ENCODE measurements around the gene KIAA1958. TPM values are rescaled to one million over a fixed set of nuclear protein-coding genes. Genes with fewer than 3 reads are reported as not detected.

KIAA1958 gene
- polyA plus RNA-seq, 1 of the 3 experiments (the other 2 are of a cell fraction), result 1.6 TPM

DNA sequence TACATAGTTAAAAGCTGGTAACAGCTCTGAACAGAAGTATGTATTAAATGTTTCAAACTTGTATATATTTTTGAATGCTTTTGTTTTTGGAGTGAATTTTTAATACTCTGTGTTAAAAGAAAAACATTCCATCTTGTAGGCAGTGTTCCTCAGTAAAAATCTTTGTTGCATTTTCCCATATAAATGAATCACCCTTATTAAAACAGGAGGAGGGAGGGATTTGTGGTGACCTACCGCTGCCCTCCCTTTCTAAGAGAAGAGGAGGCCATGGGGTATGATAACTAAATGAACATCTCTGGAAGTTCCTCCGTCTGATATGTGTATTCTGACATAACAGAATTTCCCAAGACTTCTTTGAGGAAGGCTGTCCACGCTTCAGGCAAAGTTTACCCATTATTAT, 177.9 kb downstream of the KIAA1958 start:
- H4K20me1 ChIP-seq (ENCODE audit: insufficient read depth), result no peaks in the 10 kb centered on the region
- H3K27ac ChIP-seq (ENCODE audit: low read depth in 2 of 2, low read length in 1 of 2), result no peak overlapping the region
- peaks cover 7% of the 10 kb centered on the region for H3F3A ChIP-seq (replicated peaks; ENCODE audit: insufficient read depth)
- TF ChIP-seq, protein P1, sequence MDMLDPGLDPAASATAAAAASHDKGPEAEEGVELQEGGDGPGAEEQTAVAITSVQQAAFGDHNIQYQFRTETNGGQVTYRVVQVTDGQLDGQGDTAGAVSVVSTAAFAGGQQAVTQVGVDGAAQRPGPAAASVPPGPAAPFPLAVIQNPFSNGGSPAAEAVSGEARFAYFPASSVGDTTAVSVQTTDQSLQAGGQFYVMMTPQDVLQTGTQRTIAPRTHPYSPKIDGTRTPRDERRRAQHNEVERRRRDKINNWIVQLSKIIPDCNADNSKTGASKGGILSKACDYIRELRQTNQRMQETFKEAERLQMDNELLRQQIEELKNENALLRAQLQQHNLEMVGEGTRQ (IDR thresholded peaks at IDR 0.05; ENCODE audit: borderline replicate concordance, low read depth, low read length), result no peak
- TF ChIP-seq RFX5 (IDR thresholded peaks at IDR 0.05; ENCODE audit: low read length) (no peak), TAF1 (IDR thresholded peaks at IDR 0.05; ENCODE audit: borderline replicate concordance, low read depth, low read length) (no peak)
- H3K9me2 ChIP-seq, result no peaks in the 10 kb centered on the region
- H3K4me3 ChIP-seq (ENCODE audit: low read depth in 2 of 2, low read length in 1 of 2), result no peak overlapping the region
- H3K4me2 ChIP-seq, result no peak overlapping the region
- no peak for DNase-seq
- CTCF ChIA-PET, result interaction anchor here (1.9 kb wide), 1 partner anchor 8 kb away, joined by 6 read pairs; no protein-coding TSS in a partner anchor
- no peaks in the 10 kb centered on the region for H3K27me3 ChIP-seq (ENCODE audit: insufficient read depth)
- no peak overlapping the region for H3K9ac ChIP-seq
- H3K79me2 ChIP-seq (ENCODE audit: insufficient read depth), result no peaks in the 10 kb centered on the region
- POLR2A ChIA-PET, result no interaction called here
- H2AFZ ChIP-seq (ENCODE audit: low read depth), result no peak overlapping the region
- 91% methylated on average over 3 of the region's 3 CpGs for WGBS (ENCODE audit: low lambda C conversion rate)
- no peaks in the 10 kb centered on the region for H3K36me3 ChIP-seq (replicated peaks in 1 of 2; ENCODE audit: control insufficient read depth in 1 of 2, insufficient read depth in 2 of 2, low read length in 1 of 2)
- no peaks in the 10 kb centered on the region for H3K9me3 ChIP-seq
- H3K4me1 ChIP-seq (ENCODE audit: control insufficient read depth in 1 of 2, insufficient read depth in 2 of 2, low read depth in 1 of 2, low read length in 1 of 2), result peaks cover 0 to 7% of the 10 kb centered on the region in 2 experiments; a peak in 1 of 4 replicates

DNA sequence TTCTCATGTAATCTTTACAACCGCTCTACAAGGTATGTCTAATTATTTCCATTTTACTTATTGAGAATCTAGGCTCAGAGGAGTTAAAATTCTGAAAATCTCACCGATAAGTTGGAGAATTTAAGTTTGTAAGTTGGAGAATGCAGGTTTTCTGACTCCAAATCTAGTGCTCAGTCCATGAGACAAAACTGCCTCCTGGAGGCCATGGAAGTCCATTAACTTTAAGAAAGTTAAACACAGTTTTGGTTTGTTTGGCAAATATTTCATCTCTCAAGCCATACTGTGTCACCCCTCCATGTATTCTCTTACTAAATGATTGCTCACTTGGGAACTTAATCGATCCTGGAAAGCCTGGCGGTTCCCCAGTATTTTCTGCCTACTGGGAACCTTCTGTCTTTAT, 178.7 kb downstream of the KIAA1958 start:
- peaks cover 7% of the 10 kb centered on the region for H3F3A ChIP-seq (replicated peaks; ENCODE audit: insufficient read depth)
- H3K9me3 ChIP-seq, result no peaks in the 10 kb centered on the region
- CTCF ChIA-PET, result interaction anchor here (1.5 kb wide), 1 partner anchor 303 kb away, joined by 3 read pairs; no protein-coding TSS in a partner anchor
- no peaks in the 10 kb centered on the region for H3K27me3 ChIP-seq (ENCODE audit: insufficient read depth)
- POLR2A ChIA-PET, result no interaction called here
- no peak overlapping the region for H3K4me3 ChIP-seq (ENCODE audit: low read depth in 2 of 2, low read length in 1 of 2)
- 87% methylated on average over 4 of the region's 4 CpGs for WGBS (ENCODE audit: low lambda C conversion rate)
- H3K9me2 ChIP-seq, result no peaks in the 10 kb centered on the region
- peaks cover 0 to 7% of the 10 kb centered on the region in 2 experiments; a peak in 1 of 4 replicates for H3K4me1 ChIP-seq (ENCODE audit: control insufficient read depth in 1 of 2, insufficient read depth in 2 of 2, low read depth in 1 of 2, low read length in 1 of 2)
- H3K36me3 ChIP-seq (replicated peaks in 1 of 2; ENCODE audit: control insufficient read depth in 1 of 2, insufficient read depth in 2 of 2, low read length in 1 of 2), result no peaks in the 10 kb centered on the region
- H3K27ac ChIP-seq (ENCODE audit: low read depth in 2 of 2, low read length in 1 of 2), result no peak overlapping the region
- no peak overlapping the region for H3K4me2 ChIP-seq
- H3K9ac ChIP-seq, result no peak overlapping the region
- H4K20me1 ChIP-seq (ENCODE audit: insufficient read depth), result no peaks in the 10 kb centered on the region
- H2AFZ ChIP-seq (ENCODE audit: low read depth), result no peak overlapping the region
- H3K79me2 ChIP-seq (ENCODE audit: insufficient read depth), result no peaks in the 10 kb centered on the region
- no peak for DNase-seq
- no peak for TF ChIP-seq TAF1 (IDR thresholded peaks at IDR 0.05; ENCODE audit: borderline replicate concordance, low read depth, low read length)
- no peak for TF ChIP-seq TEAD4 (IDR thresholded peaks at IDR 0.05; ENCODE audit: borderline replicate concordance, insufficient read depth)
- TF ChIP-seq RAD21 (IDR thresholded peaks at IDR 0.05; ENCODE audit: low read length), result peak; percentile 62
- no peak for TF ChIP-seq EZH2phosphoT487 (IDR thresholded peaks at IDR 0.05; ENCODE audit: borderline replicate concordance, low read depth)
- TF ChIP-seq GABPA (IDR thresholded peaks at IDR 0.05; ENCODE audit: low read depth), result no peak
- TF ChIP-seq, protein P2, sequence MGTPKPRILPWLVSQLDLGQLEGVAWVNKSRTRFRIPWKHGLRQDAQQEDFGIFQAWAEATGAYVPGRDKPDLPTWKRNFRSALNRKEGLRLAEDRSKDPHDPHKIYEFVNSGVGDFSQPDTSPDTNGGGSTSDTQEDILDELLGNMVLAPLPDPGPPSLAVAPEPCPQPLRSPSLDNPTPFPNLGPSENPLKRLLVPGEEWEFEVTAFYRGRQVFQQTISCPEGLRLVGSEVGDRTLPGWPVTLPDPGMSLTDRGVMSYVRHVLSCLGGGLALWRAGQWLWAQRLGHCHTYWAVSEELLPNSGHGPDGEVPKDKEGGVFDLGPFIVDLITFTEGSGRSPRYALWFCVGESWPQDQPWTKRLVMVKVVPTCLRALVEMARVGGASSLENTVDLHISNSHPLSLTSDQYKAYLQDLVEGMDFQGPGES (IDR thresholded peaks at IDR 0.05; ENCODE audit: low read depth, low read length), result no peak
- peak; percentile 42 for TF ChIP-seq SMC3 (IDR thresholded peaks at IDR 0.05; ENCODE audit: low read depth, low read length)
- TF ChIP-seq FOXM1 (IDR thresholded peaks at IDR 0.05; ENCODE audit: low read depth), result no peak
- no peak for TF ChIP-seq MEF2A (IDR thresholded peaks at IDR 0.05; ENCODE audit: borderline replicate concordance, low read depth)
- no peak for TF ChIP-seq ELF1 (IDR thresholded peaks at IDR 0.05)
- no peak for TF ChIP-seq FOSL2 (IDR thresholded peaks at IDR 0.05; ENCODE audit: borderline replicate concordance, low read depth)
- TF ChIP-seq SIN3A (IDR thresholded peaks at IDR 0.05; ENCODE audit: borderline replicate concordance, low read depth, low read length), result no peak
- TF ChIP-seq CHD2 (IDR thresholded peaks at IDR 0.05; ENCODE audit: low read length, partially characterized antibody), result no peak
- TF ChIP-seq, protein P1 (IDR thresholded peaks at IDR 0.05; ENCODE audit: borderline replicate concordance, low read depth, low read length), result no peak
- TF ChIP-seq, protein P3, sequence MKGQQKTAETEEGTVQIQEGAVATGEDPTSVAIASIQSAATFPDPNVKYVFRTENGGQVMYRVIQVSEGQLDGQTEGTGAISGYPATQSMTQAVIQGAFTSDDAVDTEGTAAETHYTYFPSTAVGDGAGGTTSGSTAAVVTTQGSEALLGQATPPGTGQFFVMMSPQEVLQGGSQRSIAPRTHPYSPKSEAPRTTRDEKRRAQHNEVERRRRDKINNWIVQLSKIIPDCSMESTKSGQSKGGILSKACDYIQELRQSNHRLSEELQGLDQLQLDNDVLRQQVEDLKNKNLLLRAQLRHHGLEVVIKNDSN (IDR thresholded peaks at IDR 0.05; ENCODE audit: borderline replicate concordance, low read depth), result no peak
- TF ChIP-seq REST (IDR thresholded peaks at IDR 0.05; ENCODE audit: low read depth, low read length), result no peak
- TF ChIP-seq MXI1 (IDR thresholded peaks at IDR 0.05; ENCODE audit: low read depth, low read length), result no peak
- TF ChIP-seq POLR2AphosphoS5 (IDR thresholded peaks at IDR 0.05; ENCODE audit: low read depth, low read length), result no peak
- no peak for TF ChIP-seq RCOR1 (IDR thresholded peaks at IDR 0.05; ENCODE audit: low read length)
- TF ChIP-seq EP300 (IDR thresholded peaks at IDR 0.05; ENCODE audit: borderline replicate concordance in 1 of 2, low read depth in 1 of 2, low read length in 1 of 2), result no peak
